Ammon's horn (tissue), 1 donor: ENCODE results near the gene MPP1.

Experiments
- DNase-seq: peaks from one replicate; pipeline ENCODE4 v3.0.0-alpha.2; 2016; ENCODE audit warnings: low spot score

MPP1 gene

DNA sequence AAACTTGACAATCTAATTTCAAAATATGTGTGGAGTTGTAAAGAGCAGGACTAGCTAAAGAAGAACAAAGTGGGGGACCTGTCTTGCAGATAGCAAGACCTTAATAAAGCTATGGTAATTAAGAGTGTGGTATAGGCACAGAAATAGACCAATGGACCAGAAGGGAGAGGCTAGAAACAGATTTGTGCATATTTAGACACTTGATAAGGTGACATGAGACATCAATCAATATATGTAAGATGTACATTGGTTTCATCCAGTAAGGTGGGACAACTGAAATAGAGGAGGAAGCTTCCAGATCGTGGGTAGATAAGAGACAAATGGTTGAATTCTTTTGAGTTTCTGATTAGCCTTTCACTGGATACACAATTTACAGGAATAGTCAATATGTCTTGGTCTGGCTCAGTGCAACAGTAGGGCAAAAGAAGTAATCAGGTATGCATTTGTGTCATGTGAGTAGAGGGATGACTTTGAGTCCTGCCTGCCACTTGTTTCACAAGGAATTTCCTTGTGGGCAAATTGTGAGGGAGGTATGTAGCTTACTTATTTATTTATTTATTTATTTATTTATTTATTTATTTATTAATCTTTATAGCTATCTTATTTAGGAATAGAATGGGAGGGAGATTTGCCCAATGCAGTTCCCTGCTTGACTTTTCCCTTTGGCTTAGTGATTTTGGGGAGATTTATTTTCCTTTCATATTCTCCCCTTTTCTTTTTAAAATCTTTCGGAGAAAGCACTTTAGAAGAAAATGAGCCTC is 7.2 kb upstream of the MPP1 start:
- no peak for DNase-seq

DNA sequence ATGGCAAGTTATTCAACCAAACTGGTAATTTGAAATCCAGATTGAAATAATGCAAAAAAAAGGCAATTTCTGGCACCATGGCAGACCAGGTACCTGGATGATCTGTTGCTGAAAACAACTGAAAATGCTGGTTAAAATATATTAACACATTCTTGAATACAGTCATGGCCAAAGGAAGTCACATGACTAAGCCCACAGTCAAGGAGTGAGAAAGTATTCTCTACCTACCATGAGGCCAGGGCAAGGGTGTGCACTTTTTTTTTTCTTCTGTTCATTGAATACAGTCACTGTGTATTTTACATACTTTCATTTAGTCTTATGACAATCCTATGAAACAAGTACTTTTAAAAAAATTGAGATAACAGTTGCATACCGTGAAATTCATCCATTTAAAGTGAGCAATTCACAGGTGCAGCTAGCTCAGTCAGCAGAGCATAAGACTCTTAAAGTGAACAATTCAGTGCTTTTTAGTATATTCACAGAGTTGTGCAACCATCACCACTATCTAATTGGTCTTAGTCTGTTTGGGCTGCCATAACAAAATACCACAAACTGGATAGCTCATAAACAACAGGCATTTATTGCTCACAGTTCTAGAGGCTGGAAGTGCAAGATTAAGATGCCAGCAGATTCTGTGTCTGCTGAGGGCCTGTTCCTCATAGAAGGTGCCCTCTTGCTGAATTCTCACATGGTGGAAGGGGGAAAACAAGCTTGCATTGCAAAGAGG is 4.8 kb upstream of the MPP1 start:
- no peak for DNase-seq

DNA sequence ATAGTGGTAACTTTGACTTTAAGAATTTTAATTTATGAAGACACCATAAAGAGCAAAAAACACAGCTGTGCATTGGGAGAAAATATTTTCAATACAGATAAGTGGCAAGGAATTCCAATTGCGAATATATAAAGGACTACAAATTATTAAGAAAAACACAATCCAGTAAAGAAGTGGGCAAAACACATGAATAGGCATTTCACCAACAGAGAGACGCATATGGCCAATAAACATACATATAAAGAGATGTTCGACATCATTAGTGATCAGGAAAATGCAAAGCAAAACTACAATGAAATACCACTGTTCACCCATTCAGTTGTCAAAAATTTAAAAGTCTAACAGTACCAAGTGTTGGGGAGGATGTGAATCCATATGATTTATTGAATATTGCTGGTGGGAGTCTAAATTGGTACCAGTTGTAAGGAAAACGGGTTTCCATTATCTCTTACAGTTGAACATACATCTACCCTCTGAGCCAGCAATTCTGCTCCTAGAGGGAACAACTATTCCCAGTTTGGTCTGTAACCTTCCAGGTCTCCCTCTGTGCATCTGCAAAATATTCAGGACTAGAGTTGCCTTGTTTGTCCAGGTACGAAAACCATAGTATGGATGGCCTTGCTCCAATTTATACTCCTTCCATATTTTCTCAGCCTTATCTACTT is 1.7 kb upstream of the MPP1 start:
- DNase-seq, result no peak

DNA sequence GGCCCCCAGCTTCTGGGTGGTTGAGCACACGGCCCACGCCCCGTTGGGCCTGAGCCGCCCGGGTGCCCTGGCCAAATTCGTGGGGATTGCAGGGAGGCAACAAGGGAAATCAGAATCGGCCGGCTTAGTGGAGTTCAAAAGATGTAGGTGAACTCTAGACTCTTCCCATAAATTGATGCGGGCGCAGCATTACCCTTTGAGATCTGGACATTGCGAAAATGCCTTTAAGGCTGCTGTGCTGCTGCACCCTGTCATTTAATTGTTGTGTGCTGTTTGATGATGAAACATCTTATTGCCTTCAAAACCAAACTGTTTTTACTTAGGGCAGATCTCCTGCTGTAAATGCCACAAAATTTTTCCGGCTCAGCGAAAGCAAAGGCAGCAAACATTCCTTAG is 409 bp upstream of the MPP1 start:
- DNase-seq, result no peak

DNA sequence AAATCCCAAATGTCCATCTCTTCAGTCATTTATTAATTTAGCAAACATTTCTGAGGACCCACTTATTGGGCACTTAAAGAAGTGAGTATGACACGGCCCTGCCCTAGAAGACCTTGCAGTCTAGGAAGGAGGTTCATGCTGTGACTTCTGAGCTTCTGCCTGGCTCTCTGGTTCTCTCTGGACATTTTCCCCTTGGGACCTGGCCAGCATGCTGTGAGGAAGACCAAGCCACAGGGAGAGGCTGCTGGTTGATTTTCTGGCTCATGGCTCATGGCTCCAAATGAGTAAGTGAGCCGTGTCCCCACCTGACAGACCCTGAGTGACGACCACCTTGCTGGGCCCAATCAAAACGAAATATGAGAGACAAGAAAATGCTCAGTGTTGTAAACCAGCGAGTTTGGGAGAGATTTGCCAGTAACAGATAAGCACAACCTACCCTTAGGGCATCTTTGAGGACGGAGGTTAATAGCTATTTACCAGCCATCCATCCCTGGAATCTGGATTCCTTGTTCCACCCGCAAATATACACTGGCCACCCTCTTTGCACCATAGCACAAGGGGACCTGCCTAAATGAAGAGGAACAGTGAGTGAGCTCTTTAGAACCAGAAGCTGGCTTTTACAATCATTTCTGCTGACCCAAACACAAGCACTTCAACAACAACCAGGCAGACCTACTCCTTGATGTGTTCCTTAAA is 876 bp downstream of the MPP1 start:
- DNase-seq, result no peak

DNA sequence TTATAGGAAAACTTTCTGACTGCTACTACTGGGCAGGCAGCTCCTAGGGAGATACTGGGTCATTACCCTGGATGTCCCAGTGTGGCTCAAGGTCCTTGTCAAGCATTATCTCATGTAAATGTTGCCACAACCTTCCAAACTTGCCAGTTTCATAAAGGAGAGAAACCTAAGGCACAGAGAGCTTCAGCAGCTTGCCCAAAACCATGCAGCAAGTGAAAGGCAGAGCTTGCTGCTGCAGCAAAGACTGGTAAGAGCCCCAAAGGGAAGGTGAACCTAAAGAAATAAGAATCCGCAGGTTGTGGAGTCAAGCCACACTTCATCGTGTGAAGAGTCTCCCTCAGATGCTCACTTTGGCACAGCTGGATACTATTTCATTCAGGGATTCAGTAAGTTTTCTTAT is 2.3 kb downstream of the MPP1 start:
- no peak for DNase-seq

DNA sequence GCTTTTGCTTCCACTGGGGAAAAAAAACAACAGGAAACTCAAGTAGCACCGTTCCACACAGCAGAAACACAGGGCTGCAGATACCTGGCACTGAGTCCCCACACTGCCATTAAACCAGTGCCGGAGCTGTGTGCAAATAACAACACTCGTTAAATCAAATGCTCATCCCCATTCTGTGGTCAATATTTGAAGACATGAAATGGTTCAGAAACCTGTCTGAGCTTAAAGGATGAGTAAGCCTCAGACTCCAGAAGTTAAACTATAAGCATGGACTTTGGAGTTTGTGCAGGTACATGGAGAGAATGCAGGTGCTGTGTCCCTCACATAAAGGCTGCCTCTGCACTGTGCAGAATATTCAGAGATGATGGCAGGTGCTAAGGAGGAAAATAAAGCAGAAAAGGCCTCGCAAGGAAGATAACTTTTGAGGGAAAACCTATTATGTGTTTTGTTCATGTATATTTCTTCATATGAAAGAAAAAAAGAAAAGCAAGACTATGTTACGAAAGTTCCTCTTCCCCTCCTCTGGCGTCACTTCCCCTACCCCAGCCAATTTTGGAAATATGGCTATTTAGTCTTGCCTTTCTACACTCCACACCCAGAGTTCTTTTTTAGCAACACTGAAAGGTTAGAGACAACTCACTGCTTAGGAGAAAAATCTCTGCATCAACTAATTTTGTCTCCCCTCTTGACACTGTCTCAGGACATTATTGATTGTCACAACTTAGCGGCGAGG is 4.6 kb downstream of the MPP1 start:
- no peak for DNase-seq

DNA sequence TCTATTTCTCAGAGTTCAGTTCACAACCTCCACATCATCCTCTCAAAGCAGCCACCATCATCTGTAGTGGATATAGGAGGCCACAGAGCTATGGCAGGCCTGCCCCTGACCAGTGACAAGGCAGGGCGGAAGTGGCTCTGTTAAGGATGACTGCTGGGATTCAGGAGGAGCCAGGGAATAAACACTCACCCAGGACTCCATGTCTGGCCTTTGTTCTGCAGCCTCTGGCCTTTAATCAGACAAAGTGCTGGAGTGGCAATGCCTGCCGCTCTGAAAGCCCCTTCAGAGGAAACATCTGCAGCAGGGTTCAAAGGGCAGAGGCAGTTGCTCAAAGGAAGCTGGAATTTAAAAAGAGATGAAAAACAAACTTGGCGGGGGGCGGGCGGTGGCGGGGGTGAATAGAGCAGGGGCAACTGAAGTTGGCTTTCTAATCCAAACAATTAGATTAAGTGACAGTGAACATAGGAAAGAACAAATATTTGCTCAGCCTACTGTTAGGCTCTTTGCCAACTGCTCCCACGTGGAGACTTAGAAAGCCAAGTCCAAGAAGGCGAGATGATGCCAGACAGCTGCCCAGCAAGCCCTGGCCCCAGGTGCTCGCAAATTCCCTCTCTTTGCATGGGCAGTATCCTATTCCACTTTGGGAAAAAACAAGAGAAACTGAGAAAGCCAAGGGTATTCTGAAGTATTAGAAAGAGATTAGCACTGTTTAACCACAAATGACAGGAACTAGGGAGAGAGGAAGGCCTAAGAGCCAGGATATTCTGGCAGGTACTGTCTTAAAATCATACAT is 5.5 kb downstream of the MPP1 start:
- DNase-seq, result no peak

DNA sequence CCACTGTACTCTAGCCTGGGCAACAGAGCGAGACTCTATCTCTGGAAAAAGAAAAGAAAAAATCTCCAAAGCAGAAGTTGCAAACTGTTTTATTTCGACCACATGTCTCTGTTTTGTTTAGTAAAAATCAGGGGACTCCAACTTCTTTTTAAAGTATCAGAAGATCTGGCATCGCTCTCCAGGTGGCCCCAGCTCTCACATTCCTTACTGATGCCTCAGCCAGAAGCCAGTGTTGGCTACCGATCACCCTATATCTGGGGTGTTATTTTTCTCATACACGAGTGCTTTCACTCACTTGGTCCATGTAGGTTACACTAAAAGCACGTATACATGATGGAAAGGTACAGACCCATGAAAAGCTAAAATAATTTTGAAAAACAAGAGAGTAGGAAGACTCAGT is 8.3 kb downstream of the MPP1 start:
- no peak for DNase-seq

DNA sequence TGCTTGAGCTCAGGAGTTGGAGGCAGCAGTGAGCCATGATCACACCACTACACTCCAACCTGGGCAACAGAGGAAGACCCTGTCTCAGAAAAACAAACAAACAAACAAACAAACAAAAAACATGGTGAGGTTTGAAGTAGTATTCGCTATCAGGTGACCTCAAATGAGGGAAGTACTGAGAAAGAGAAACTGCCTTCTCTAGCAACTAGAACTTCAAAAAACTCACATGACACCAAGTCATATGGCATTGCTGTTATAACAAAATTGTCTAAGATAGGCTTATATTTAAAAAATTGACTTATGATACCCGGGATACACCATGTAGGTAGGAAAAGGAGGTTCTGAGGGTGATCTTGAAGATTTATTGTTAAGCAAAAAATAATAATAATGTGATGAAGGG is 10.3 kb downstream of the MPP1 start:
- no peak for DNase-seq

DNA sequence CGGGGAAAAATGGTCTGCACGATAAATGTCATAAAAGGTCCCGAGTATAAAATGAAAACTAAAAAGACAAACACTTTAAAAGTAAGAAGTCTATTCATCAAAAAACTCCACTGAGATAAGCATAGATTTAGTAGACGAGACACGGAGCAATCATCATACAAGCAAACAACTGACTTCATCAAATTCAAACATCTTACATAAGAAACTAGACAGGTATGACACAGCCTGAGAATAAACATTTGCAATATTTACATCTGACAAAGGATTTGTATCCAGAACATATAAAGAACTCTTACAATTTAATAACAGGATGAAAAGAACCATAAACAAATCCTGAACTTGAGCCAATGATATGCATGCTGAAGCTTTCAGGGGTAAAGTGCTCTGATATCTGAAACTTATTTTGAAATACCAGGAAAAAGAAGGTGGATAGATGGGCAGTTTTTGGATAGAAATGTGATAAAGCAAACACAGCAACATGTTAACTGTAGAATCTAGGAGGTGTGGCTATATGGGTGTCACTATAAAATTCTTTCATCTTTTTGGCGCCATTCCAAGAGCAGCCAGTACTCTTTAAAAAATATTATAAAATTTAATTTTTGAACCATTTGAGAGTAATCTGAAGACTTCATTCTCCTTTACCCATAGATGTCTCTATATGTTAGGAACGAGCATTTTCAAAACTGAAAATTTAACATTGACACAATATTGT is 12.0 kb downstream of the MPP1 start:
- DNase-seq, result no peak

DNA sequence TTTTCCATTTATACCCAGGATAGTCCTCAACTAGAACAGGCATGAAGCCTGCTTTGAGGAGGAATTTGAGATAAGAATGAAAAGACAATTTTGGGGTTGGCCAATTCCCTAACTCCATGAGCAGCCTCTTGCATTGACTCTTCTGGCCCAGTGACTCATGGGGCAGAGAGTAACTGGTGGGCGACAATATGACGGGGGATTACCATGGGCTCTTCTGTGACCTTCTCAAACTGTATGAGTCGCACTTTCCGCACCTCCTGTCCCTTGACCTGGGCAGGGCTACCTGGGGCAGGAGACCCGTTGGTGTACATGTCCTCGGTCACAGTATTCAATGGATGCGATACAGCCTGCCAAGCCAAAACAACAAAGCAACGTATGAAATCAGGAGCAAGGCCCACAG is 13.3 kb downstream of the MPP1 start:
- no peak for DNase-seq

DNA sequence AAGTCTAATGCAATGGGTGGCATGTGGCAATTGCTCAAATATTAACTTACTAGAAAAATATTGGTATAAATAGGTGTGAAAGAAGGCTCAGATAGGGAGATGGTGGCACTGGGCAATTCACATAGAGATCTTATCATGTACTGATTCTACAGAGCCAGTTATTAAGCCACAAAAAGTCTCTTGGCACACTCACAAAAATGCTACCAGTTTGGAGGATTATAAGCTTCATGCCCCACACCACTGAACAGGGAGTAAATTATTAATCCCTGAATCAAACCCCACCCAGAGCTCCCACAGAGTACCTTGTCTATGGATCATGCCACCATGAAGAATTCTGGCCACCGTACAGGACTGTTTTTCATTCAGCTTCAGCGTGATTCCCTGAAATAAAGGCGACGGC is 13.8 kb downstream of the MPP1 start:
- no peak for DNase-seq

DNA sequence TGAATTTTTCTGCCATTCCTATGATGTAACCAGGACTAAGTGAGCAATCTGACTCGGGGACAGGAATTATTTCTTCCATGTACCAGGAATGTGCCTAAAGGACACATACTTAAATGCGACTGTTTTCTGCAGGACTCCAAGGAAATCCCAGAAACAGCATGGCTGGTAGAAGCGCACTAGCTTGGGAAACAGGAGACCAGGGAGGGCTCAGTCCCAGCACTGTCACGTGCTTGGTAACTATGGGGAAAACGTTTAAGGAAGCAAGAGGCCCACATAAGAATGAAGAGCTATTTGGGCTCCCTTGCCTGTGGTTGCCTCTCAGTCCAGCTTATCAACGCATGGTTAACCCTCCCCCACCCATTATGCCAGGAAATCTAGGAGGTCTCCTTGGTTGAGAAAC is 19.6 kb downstream of the MPP1 start:
- DNase-seq, result no peak

DNA sequence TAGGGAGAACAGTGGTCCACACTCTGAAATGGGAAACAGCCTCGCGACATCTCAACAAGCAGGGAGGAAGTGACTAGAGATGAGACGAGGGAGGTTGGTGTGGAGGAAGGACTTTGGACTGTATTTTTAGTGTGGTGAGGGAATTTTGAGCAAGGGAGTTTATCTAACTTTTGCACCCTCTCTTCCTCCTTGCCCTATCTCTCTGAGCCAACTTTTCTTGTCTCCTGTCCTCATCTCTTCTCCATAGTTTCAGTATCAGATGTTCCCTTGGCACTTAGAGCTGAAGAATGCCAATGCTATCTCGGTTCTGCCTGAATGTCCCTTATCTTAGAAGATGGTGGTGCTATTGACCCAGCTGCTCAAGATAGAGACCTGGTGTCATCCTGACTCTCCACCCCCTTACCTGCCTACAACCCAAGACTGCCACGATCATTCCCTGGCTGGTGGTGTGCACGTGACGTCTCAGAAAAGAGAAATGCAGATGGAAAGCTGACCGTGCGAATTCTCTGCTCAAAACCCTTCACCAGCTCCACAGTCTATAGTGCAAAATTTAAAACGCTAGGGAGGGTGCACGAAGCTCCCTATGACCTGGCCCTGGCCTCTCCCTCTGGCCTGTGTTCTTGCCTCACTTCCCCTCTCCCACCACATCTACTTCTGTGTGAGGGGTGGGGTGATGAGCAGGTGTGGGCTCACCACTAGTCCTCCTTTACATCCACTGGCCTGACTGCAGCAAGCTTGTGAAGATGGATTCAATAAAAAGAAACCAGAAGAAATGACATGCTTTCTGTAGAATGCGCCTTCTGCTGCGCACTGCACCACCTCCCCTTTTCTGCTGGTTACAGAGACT is 20.9 kb downstream of the MPP1 start:
- no peak for DNase-seq

DNA sequence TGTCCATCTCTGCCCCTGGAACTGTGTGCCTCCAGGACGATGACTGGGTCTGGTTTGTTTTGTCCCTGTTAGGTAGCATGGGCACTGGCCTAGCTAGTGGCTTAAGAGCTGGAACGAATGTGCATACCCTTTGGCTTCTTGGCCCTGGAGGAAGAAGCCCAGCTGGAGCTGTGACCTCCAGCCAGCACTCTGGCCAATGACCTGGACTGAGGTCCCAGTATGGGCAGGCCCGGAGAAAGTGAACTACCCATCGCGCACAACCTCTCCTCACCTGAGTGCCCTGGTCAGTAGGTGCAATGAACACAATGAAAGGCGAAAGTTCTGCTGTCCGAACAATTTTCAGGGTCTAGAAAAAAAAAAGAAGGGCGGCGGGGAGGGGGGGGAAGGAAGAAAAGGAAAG is 24.3 kb downstream of the MPP1 start:
- no peak for DNase-seq

DNA sequence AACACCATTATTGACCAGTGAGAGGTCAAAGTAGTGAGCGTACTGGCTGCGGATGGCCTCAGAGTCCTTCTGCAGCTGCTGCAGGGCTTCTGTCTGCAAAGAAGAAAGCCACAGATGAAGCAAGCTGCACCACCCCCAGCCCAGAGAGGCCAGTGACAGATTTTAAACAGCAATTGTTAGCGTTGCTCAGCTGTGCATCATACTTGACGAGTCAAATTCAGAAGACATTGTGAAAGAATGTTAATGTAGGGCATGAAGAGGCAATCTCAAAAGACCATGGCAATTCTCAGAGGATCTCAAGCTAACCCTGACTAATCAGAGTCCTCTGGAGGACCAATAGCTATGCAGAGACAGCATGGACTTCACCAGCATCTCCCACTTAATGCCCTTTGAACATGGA is 26.0 kb downstream of the MPP1 start:
- DNase-seq, result no peak

DNA sequence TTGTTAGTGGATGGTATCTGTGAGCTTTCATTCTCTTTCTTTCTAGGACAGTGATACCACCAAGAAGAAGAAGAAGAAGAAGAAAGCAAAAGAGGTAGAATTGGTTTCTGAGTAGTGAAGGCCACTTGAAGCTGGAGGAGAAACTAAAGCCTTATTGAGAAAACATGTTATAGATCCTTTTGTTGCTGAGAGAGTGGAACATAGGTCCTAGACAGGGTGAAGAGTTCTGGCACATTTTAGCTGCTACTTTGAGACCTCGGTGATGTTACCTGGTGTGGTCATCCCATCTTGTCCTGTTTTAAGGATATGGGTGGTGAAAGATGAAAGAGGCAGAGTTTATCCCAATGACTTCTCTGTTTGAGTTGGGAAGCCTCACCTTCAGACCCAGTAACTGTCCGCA is 28.5 kb downstream of the MPP1 start:
- DNase-seq, result no peak
